ENCODE data around the gene CAPS.
"Not testable (repeated sequence)": the region's sequence is repeated elsewhere in the genome, so short reads cannot be mapped to it uniquely, and the experiment has no call there.

The CAPS gene

GRCh38 chr19:5959260-5960004 is 45.4 kb downstream of the CAPS start:
- no peak for DNase-seq

DNA sequence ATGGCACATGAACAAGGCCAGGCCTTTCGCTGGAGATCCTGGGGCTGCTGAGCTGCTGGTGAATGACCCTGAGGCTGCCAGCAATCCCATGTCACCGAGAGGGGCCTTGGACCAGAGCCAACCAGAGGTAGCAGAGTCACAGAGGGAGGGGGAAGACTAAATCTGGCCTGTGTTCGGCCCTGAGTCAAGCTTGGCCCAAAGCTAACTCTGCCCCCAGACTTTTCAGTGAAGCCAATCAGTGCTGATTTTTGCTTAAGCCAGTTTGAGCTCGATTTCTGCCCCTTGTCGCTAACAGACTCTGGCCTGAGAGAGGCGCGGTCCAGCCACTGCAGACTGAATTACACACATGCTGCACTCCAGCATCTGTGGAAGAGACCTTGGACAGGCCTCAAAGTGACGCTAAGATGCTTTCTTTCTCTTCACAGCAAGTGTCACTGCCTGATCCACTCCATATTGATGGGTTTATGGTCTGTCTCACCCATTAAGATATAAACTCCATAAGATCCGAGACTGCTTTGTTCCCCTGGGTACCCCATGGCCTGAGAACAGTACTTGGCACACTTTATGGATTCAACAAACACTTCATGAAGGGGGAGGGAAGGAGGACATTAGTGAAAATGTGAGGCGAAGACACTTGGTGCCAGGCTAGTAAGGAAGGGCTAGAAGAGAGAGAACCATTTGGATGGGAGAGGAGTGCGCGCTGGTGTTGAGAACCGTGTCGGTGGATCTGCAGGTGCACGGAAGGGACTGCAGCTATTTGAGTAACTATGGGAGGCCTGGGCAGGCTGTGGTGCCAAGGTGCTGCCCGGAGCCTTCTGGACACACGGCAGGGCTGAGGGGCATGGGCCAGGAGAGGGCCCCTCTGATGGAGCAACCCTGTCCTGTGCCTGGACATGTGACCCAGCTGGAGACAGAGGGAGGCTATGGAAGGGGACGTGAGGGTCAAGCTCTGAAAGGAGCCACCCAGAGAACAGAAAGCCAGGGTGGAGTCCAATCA is 46.2 kb downstream of the CAPS start:
- DNase-seq, result no peak

DNA sequence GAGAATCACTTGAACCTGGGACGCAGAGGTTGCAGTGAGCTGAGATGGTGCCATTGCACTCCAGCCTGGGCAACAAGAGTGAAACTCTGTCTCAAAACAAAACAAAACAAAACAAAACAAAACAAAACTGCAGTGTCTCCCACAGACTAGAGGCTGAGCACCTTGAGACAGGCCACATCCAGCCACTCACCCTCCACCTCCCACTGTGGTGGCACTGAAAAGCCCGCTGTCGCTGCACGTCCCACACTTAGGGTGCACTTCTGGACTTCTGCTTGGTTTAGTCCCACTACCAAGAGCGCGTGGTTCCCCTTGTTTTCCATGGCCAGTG is 47.6 kb downstream of the CAPS start:
- not testable (repeated sequence) for DNase-seq

- no peak for DNase-seq
Observed at GRCh38 chr19:5961969-5962945, 48.2 kb downstream of the CAPS start.

DNA sequence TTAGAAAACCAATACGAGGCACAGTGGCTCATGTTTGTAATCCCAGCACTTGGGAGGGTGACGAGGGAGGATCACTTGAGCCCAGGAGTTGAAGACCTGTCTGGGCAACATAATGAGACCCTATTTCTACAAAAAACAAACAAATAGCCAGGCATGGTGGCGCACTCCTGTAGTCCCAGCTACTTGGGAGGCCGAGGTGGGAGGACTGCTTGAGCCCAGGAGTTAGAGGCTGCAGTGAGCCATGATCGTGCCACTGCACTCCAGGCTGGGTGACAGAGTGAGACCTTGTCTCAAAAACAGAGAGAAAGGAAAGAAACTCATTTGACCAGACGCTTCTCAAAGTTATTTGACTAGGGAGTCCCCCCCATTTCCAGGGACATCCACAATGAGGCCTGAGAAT is 49.2 kb downstream of the CAPS start:
- DNase-seq, result not testable (repeated sequence)

DNA sequence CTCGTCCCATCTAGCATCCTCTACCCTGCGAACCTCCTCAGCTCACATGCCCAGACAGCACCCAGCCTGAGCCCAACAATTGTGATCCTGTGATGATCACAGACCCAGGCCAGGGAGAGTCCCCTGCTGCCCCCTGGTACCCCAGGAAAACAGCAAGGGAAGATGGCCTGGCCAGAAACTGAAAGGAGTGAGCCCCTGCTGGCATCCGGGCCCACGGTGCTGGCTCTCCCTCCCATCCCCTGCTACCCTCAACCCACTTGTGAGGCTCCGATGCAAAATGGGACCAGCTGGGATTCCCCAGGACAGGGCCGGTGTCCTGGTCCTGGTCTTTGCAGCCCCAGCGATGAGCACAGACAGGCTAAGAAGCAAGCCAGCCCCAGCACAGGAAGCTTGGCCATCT is 49.8 kb downstream of the CAPS start:
- DNase-seq, result no peak

DNA sequence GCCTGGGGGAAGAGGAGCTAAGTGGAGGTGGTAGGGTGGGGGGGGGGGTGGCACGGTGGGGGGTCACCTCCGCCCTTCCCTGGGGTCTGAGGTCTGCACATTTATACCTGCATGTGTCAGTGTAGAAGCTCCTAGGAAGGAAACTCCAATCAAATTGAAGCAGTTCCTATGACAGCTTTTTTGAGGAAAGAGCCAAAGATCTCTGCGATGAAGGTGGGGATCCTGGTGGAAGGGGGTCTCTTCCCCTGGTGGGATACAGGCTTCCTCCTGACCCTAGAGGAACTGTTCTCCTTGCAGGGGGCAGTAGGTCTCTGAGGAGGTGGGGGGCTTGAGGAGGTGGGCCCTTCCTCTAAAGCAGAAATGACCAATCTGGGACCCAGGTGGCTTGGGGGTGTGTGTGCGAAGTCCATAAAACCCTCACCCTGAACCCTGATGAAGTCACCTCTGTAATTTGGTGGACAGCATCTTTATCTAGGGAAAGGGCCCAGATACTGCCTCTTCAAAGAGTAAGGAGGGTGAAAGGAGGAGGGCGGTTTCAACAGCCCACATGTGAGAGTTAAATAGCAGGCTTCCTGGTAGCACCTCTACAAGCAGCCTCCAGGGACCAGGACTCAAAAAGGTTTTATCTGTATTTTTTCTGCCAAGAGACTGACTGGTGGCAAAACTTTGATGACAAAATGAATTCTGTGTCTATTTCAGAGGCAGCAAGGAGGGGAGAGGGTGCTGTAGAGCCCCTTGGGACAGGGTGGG is 50.9 kb downstream of the CAPS start:
- no peak for DNase-seq

Measured in cortex of kidney (tissue), 1 donor.